A673 (cell line): ENCODE measurements around the gene ARPP19. TPM values are rescaled to one million over a fixed set of nuclear protein-coding genes. Genes with fewer than 3 reads are reported as not detected.

Source experiments
- BruUV-seq: library from RNA; stranded (reverse); fragments of 400-500 nt; replicated peaks from 2 replicates; lab custom pipeline; 2021; lab: Mats Ljungman, UMichigan
- CTCF ChIA-PET: fragments of 300-600 bp; sonication (Branson Sonifier 250); formaldehyde crosslinking; loops from one replicate; lab custom pipeline; 2022; ENCODE audit warnings: antibody characterized with exemption; lab: Charles Lee
- POLR2A ChIA-PET: fragments of 300-600 bp; sonication (Branson Sonifier 250); formaldehyde crosslinking; loops from one replicate; lab custom pipeline; 2022; ENCODE audit warnings: antibody characterized with exemption; ENCODE audit not compliant: low non-redundant PET; lab: Charles Lee
- DNase-seq: peaks from one replicate; pipeline ENCODE4 v3.0.0-alpha.2; 2015; ENCODE audit warnings: low spot score
- H3K27ac ChIP-seq: fragments of 200-600 bp; sonication (generic); 2 replicates; pipeline ENCODE4 v1.5.1; 2016; ENCODE audit warnings: mixed run types, low read depth, mild to moderate bottlenecking, mixed read lengths, antibody characterized with exemption, low read length; ENCODE audit not compliant: poor library complexity, severe bottlenecking
- H3K27me3 ChIP-seq: fragments of 200-600 bp; sonication (generic); replicated peaks from 2 replicates; pipeline ENCODE4 v1.6.1; 2017; ENCODE audit warnings: mixed run types, low read depth, mild to moderate bottlenecking, mixed read lengths, antibody characterized with exemption, low read length; ENCODE audit not compliant: insufficient read depth, poor library complexity
- H3K36me3 ChIP-seq: fragments of 200-600 bp; sonication (generic); 2 replicates; pipeline ENCODE4 v1.6.1; 2016; ENCODE audit warnings: mixed run types, mild to moderate bottlenecking, mixed read lengths, antibody characterized with exemption, low read length; ENCODE audit not compliant: insufficient read depth, poor library complexity, severe bottlenecking
- H3K4me1 ChIP-seq: fragments of 200-600 bp; sonication (generic); 2 replicates; pipeline ENCODE4 v1.6.1; 2017; ENCODE audit warnings: mixed run types, mild to moderate bottlenecking, mixed read lengths, antibody characterized with exemption, low read length; ENCODE audit not compliant: insufficient read depth, poor library complexity, severe bottlenecking
- H3K4me3 ChIP-seq: fragments of 200-600 bp; sonication (generic); 2 replicates; pipeline ENCODE4 v1.5.1; 2016; ENCODE audit warnings: low read depth, mixed run types, mild to moderate bottlenecking, mixed read lengths, low read length; ENCODE audit not compliant: poor library complexity, severe bottlenecking
- H3K9me3 ChIP-seq: fragments of 200-600 bp; sonication (generic); 2 replicates; pipeline ENCODE4 v1.6.1; 2016; ENCODE audit warnings: mixed run types, low read depth, mild to moderate bottlenecking, mixed read lengths, antibody characterized with exemption, low read length; ENCODE audit not compliant: poor library complexity, severe bottlenecking
- CTCF ChIP-seq: fragments of 300-800, 200-600 bp; sonication (generic); conservative IDR thresholded peaks from 2 replicates; pipeline ENCODE4 v1.5.1; 2017; ENCODE audit warnings: low read depth, mild to moderate bottlenecking, antibody characterized with exemption, low read length, moderate library complexity, mixed read lengths
- EZH2 ChIP-seq: fragments of 200-600 bp; sonication (generic); IDR thresholded peaks from 2 replicates; pipeline ENCODE4 v1.6.1; 2017; ENCODE audit warnings: borderline replicate concordance, low read depth, mild to moderate bottlenecking, mixed read lengths, antibody characterized with exemption, low read length; ENCODE audit not compliant: poor library complexity, severe bottlenecking
- intact Hi-C: fragments of 100-400 bp; cut with micrococcal nuclease; formaldehyde crosslinking; loops from one replicate; pipeline ENCODE4 v1.10.0; 2022; ENCODE audit not compliant: unreplicated experiment
- total RNA-seq: library from RNA; stranded (reverse); gene quantifications from 2 replicates; pipeline ENCODE4 v1.2.3, GENCODE V29; 2021

The ARPP19 gene
- total RNA-seq, 1 experiment from 2014 or later = 186 TPM

GRCh38 chr15:52503788-52504496, 64.9 kb downstream of the ARPP19 start:
- Histone ChIP-seq H3K9me3 (no peaks in the 10 kb centered on the region), H3K27ac (no peak overlapping the region), H3K36me3 (no peaks in the 10 kb centered on the region), H3K4me1 (no peaks in the 10 kb centered on the region), H3K27me3 (no peaks in the 10 kb centered on the region), H3K4me3 (no peak overlapping the region)
- peak; percentile 39 for DNase-seq
- intact Hi-C loops = no loop called here
- BruUV-seq = no TSS peak
- CTCF ChIA-PET = no interaction called here
- POLR2A ChIA-PET = no interaction called here
- no peak for TF ChIP-seq EZH2
- TF ChIP-seq CTCF = no peak

GRCh38 chr15:52502608-52503007, 66.2 kb downstream of the ARPP19 start:
- Histone ChIP-seq H3K9me3 (no peaks in the 10 kb centered on the region), H3K4me1 (no peaks in the 10 kb centered on the region), H3K36me3 (no peaks in the 10 kb centered on the region), H3K4me3 (no peak overlapping the region), H3K27me3 (no peaks in the 10 kb centered on the region), H3K27ac (no peak overlapping the region)
- TF ChIP-seq CTCF = no peak
- no peak for TF ChIP-seq EZH2
- intact Hi-C loops = no loop called here
- ChIA-PET POLR2A (no interaction called here), CTCF (no interaction called here)
- no TSS peak for BruUV-seq
- no peak for DNase-seq

- no peaks in the 10 kb centered on the region for H3K36me3 ChIP-seq
- H3K27me3 ChIP-seq = no peaks in the 10 kb centered on the region
- ChIA-PET CTCF (no interaction called here), POLR2A (no interaction called here)
- no peak for DNase-seq
- no peaks in the 10 kb centered on the region for H3K4me1 ChIP-seq
- no peak overlapping the region for H3K4me3 ChIP-seq
- BruUV-seq = no TSS peak
- no peak overlapping the region for H3K27ac ChIP-seq
- intact Hi-C loops = no loop called here
- TF ChIP-seq EZH2 (no peak), CTCF (no peak)
- H3K9me3 ChIP-seq = no peaks in the 10 kb centered on the region
Measured at GRCh38 chr15:52499506-52499905, 69.3 kb downstream of the ARPP19 start.
